Activated T-helper 2 cell treated with anti-CD3 and anti-CD28 coated beads, Interferon-gamma antibody, Interleukin-2, Interleukin-4, amounts not matched to agents 10 μg/mL and 5 μg/mL and 100 μg/mL, durations not matched to agents 14 hours and 24 hours and 36 hours (primary cell): ENCODE data around the gene FAM222B. TPM values are rescaled to one million over a fixed set of nuclear protein-coding genes. Genes with fewer than 3 reads are reported as not detected.
"Not testable (repeated sequence)": the region's sequence is repeated elsewhere in the genome, so short reads cannot be mapped to it uniquely, and the experiment has no call there.

Experiments used
- DNase-seq: peaks from one replicate; pipeline ENCODE4 v3.0.0; 2021; ENCODE audit warnings: low spot score
- H3K27ac Mint-ChIP-seq: one replicate; pipeline ENCODE4 v1.8.0; 2021; ENCODE audit warnings: mixed read lengths
- H3K27me3 Mint-ChIP-seq: one replicate; pipeline ENCODE4 v1.8.0; 2021; ENCODE audit warnings: low read depth, mixed read lengths
- H3K36me3 Mint-ChIP-seq: one replicate; pipeline ENCODE4 v1.8.0; 2021; ENCODE audit warnings: low read depth, mixed read lengths
- H3K4me1 Mint-ChIP-seq: one replicate; pipeline ENCODE4 v1.8.0; 2021; ENCODE audit warnings: low read depth, mixed read lengths
- H3K4me3 Mint-ChIP-seq: one replicate; pipeline ENCODE4 v1.8.0; 2021; ENCODE audit warnings: low read depth, mild to moderate bottlenecking, moderate library complexity, mixed read lengths
- H3K9me3 Mint-ChIP-seq: one replicate; pipeline ENCODE4 v1.8.0; 2021; ENCODE audit warnings: mixed read lengths
- intact Hi-C: fragments of 100-400 bp; cut with micrococcal nuclease; formaldehyde crosslinking; loops from one replicate; pipeline ENCODE4 v1.15.1; 2023
- total RNA-seq: library from RNA; stranded (reverse); gene quantifications from 2 replicates; pipeline ENCODE4 v1.2.3, GENCODE V29; 2022

FAM222B gene
- total RNA-seq, 1 donor from 2014 or later, result 19.6 TPM

GRCh38 chr17:28849281-28849680 is 6.7 kb upstream of the FAM222B start:
- Mint-ChIP-seq H3K4me3 (no peak overlapping the region), H3K9me3 (no peaks in the 10 kb centered on the region), H3K4me1 (peaks cover 6% of the 10 kb centered on the region), H3K27me3 (no peaks in the 10 kb centered on the region), H3K27ac (no peak overlapping the region), H3K36me3 (no peaks in the 10 kb centered on the region)
- intact Hi-C loops, result no loop called here
- DNase-seq, result no peak

GRCh38 chr17:28848667-28849066 is 6.1 kb upstream of the FAM222B start:
- DNase-seq, result peak; percentile 38
- H3K27ac Mint-ChIP-seq, H3K4me1 Mint-ChIP-seq, H3K9me3 Mint-ChIP-seq, H3K27me3 Mint-ChIP-seq, intact Hi-C loops, H3K36me3 Mint-ChIP-seq, H3K4me3 Mint-ChIP-seq: not testable (repeated sequence)

GRCh38 chr17:28846699-28847098 is 4.1 kb upstream of the FAM222B start:
- H3K4me1 Mint-ChIP-seq, result peaks cover 10% of the 10 kb centered on the region
- H3K27me3 Mint-ChIP-seq, intact Hi-C loops: not testable (repeated sequence)

GRCh38 chr17:28846231-28846630 is 3.6 kb upstream of the FAM222B start:
- peaks cover 5% of the 10 kb centered on the region for H3K36me3 Mint-ChIP-seq
- no peak for DNase-seq
- no peaks in the 10 kb centered on the region for H3K9me3 Mint-ChIP-seq
- intact Hi-C loops, result no loop called here
- no peak overlapping the region for H3K27ac Mint-ChIP-seq
- H3K27me3 Mint-ChIP-seq, result no peaks in the 10 kb centered on the region
- no peak overlapping the region for H3K4me3 Mint-ChIP-seq
- peaks cover 12% of the 10 kb centered on the region for H3K4me1 Mint-ChIP-seq

More at GRCh38 chr17:28846699-28847098, 4.1 kb upstream of the FAM222B start:
- H3K4me3 Mint-ChIP-seq, H3K27ac Mint-ChIP-seq, H3K9me3 Mint-ChIP-seq, H3K36me3 Mint-ChIP-seq, DNase-seq: not testable (repeated sequence)

- intact Hi-C loops, result loop anchor here (2.0 to 5.0 kb wide), 4 partner anchors 31 to 116 kb away; partner anchors contain the start of genes NEK8, PHF12 and TLCD1
- peak overlapping the region; percentile 54 for H3K4me3 Mint-ChIP-seq
- DNase-seq, result no peak
- no peaks in the 10 kb centered on the region for H3K9me3 Mint-ChIP-seq
- peaks cover 19% of the 10 kb centered on the region for H3K4me1 Mint-ChIP-seq
- H3K27ac Mint-ChIP-seq, result peak overlapping the region; percentile 30
- H3K36me3 Mint-ChIP-seq, result peaks cover 10% of the 10 kb centered on the region
- H3K27me3 Mint-ChIP-seq, result no peaks in the 10 kb centered on the region
Measured at GRCh38 chr17:28843816-28844148, 1.2 kb upstream of the FAM222B start.

GRCh38 chr17:28841901-28842281 is 699 bp downstream of the FAM222B start:
- Mint-ChIP-seq H3K27ac (peak overlapping the region; percentile 96), H3K4me3 (peak overlapping the region; percentile 98), H3K4me1 (peaks cover 19% of the 10 kb centered on the region), H3K9me3 (no peaks in the 10 kb centered on the region), H3K27me3 (no peaks in the 10 kb centered on the region), H3K36me3 (peaks cover 10% of the 10 kb centered on the region)
- intact Hi-C loops, result loop anchor here (2.0 to 5.0 kb wide), 4 partner anchors 29 to 115 kb away; partner anchors contain the start of genes NEK8, PHF12 and TLCD1
- no peak for DNase-seq

GRCh38 chr17:28839221-28839620 is 3.4 kb downstream of the FAM222B start:
- intact Hi-C loops, result no loop called here
- no peaks in the 10 kb centered on the region for H3K9me3 Mint-ChIP-seq
- no peaks in the 10 kb centered on the region for H3K27me3 Mint-ChIP-seq
- no peak overlapping the region for H3K27ac Mint-ChIP-seq
- no peak for DNase-seq
- H3K4me3 Mint-ChIP-seq, result no peak overlapping the region
- peaks cover 21% of the 10 kb centered on the region for H3K4me1 Mint-ChIP-seq
- peaks cover 12% of the 10 kb centered on the region for H3K36me3 Mint-ChIP-seq

- H3K9me3 Mint-ChIP-seq, H3K27ac Mint-ChIP-seq, H3K4me3 Mint-ChIP-seq, intact Hi-C loops, DNase-seq, H3K27me3 Mint-ChIP-seq: not testable (repeated sequence)
- Mint-ChIP-seq H3K4me1 (peaks cover 18% of the 10 kb centered on the region), H3K36me3 (peaks cover 15% of the 10 kb centered on the region)
Measured at GRCh38 chr17:28836541-28836940, 6.0 kb downstream of the FAM222B start.

- Mint-ChIP-seq H3K27ac (no peak overlapping the region), H3K27me3 (no peaks in the 10 kb centered on the region), H3K36me3 (peaks cover 19% of the 10 kb centered on the region), H3K4me1 (peaks cover 10% of the 10 kb centered on the region), H3K9me3 (no peaks in the 10 kb centered on the region), H3K4me3 (no peak overlapping the region)
- intact Hi-C loops, result no loop called here
- DNase-seq, result no peak
Measured at GRCh38 chr17:28834420-28834819, 8.2 kb downstream of the FAM222B start.

- Mint-ChIP-seq H3K27ac (no peak overlapping the region), H3K9me3 (no peaks in the 10 kb centered on the region), H3K27me3 (no peaks in the 10 kb centered on the region), H3K4me1 (peaks cover 3% of the 10 kb centered on the region), H3K4me3 (no peak overlapping the region), H3K36me3 (peaks cover 13% of the 10 kb centered on the region)
- no peak for DNase-seq
- intact Hi-C loops, result no loop called here
Measured at GRCh38 chr17:28828294-28829040, 14.1 kb downstream of the FAM222B start.

GRCh38 chr17:28827672-28828071 is 14.9 kb downstream of the FAM222B start:
- Mint-ChIP-seq H3K27ac (no peak overlapping the region), H3K4me1 (peaks cover 3% of the 10 kb centered on the region), H3K9me3 (no peaks in the 10 kb centered on the region), H3K36me3 (peaks cover 13% of the 10 kb centered on the region), H3K27me3 (no peaks in the 10 kb centered on the region), H3K4me3 (no peak overlapping the region)
- intact Hi-C loops, result no loop called here
- no peak for DNase-seq

- no peaks in the 10 kb centered on the region for H3K9me3 Mint-ChIP-seq
- no peaks in the 10 kb centered on the region for H3K27me3 Mint-ChIP-seq
- no peak overlapping the region for H3K27ac Mint-ChIP-seq
- H3K4me3 Mint-ChIP-seq, result no peak overlapping the region
- H3K4me1 Mint-ChIP-seq, result peaks cover 4% of the 10 kb centered on the region
- intact Hi-C loops, result no loop called here
- DNase-seq, result no peak
- H3K36me3 Mint-ChIP-seq, result no peaks in the 10 kb centered on the region
Measured at GRCh38 chr17:28819582-28819981, 23.0 kb downstream of the FAM222B start.

- Mint-ChIP-seq H3K4me1 (peaks cover 4% of the 10 kb centered on the region), H3K9me3 (no peaks in the 10 kb centered on the region), H3K27me3 (no peaks in the 10 kb centered on the region), H3K36me3 (no peaks in the 10 kb centered on the region), H3K4me3 (no peak overlapping the region), H3K27ac (no peak overlapping the region)
- no peak for DNase-seq
- intact Hi-C loops, result no loop called here
Measured at GRCh38 chr17:28818819-28819221, 23.8 kb downstream of the FAM222B start.
